WERI-Rb-1 (cell line): ENCODE measurements around the gene M1AP.
A peak's percentile ranks its signal among the peaks of the same experiment; 100 is the strongest.

ENCODE experiments used
- DNase-seq: peaks from one replicate; pipeline ENCODE4 v3.0.0-alpha.2; 2020
- H3K27ac ChIP-seq: fragments of 250-450 bp; sonication (Bioruptor Pico); 2 replicates; pipeline ENCODE4 v1.5.1; 2020; ENCODE audit warnings: mild to moderate bottlenecking, moderate library complexity
- H3K27me3 ChIP-seq: fragments of 250-450 bp; sonication (Bioruptor Pico); 2 replicates; pipeline ENCODE4 v1.5.1; 2021; ENCODE audit warnings: mild to moderate bottlenecking, low read depth, moderate library complexity; ENCODE audit not compliant: insufficient read depth, severe bottlenecking
- H3K36me3 ChIP-seq: fragments of 250-450 bp; sonication (Bioruptor Pico); 2 replicates; pipeline ENCODE4 v1.5.1; 2020; ENCODE audit warnings: mild to moderate bottlenecking, moderate library complexity
- H3K4me3 ChIP-seq: 2 replicates; pipeline ENCODE4 v1.5.1; 2011; ENCODE audit warnings: low read depth, mild to moderate bottlenecking, control low read depth, low read length
- H3K9me3 ChIP-seq: fragments of 250-450 bp; sonication (Bioruptor Pico); 2 replicates; pipeline ENCODE4 v1.5.1; 2021; ENCODE audit warnings: mild to moderate bottlenecking, moderate library complexity; ENCODE audit not compliant: severe bottlenecking
- CTCF ChIP-seq: IDR thresholded peaks from 2 replicates; pipeline ENCODE4 v1.5.1; 2011; ENCODE audit warnings: low read depth, mild to moderate bottlenecking, control low read depth, inconsistent platforms, low read length

M1AP gene

GRCh38 chr2:74693213-74693612 is 45.1 kb upstream of the M1AP start:
- TF ChIP-seq CTCF: no peak
- H3K27ac ChIP-seq: no peak overlapping the region

GRCh38 chr2:74691929-74692328 is 43.8 kb upstream of the M1AP start:
- Histone ChIP-seq H3K27ac (no peak overlapping the region), H3K9me3 (no peaks in the 10 kb centered on the region), H3K27me3 (no peaks in the 10 kb centered on the region), H3K4me3 (no peak overlapping the region), H3K36me3 (no peaks in the 10 kb centered on the region)
- DNase-seq: no peak
- TF ChIP-seq CTCF: no peak

More at GRCh38 chr2:74693213-74693612, 45.1 kb upstream of the M1AP start:
- H3K9me3 ChIP-seq: no peaks in the 10 kb centered on the region
- no peak for DNase-seq
- no peaks in the 10 kb centered on the region for H3K36me3 ChIP-seq
- H3K27me3 ChIP-seq: no peaks in the 10 kb centered on the region
- no peak overlapping the region for H3K4me3 ChIP-seq

- Histone ChIP-seq H3K27me3 (no peaks in the 10 kb centered on the region), H3K27ac (no peak overlapping the region), H3K9me3 (no peaks in the 10 kb centered on the region), H3K4me3 (no peak overlapping the region), H3K36me3 (no peaks in the 10 kb centered on the region)
- DNase-seq: peak; percentile 56
- peak; percentile 89 for TF ChIP-seq CTCF
Observed at GRCh38 chr2:74690571-74690970, 42.4 kb upstream of the M1AP start.

- no peak for DNase-seq
- no peak overlapping the region for H3K27ac ChIP-seq
- TF ChIP-seq CTCF: no peak
- no peaks in the 10 kb centered on the region for H3K27me3 ChIP-seq
- H3K9me3 ChIP-seq: no peaks in the 10 kb centered on the region
- no peaks in the 10 kb centered on the region for H3K36me3 ChIP-seq
- no peak overlapping the region for H3K4me3 ChIP-seq
Observed at GRCh38 chr2:74689671-74690070, 41.5 kb upstream of the M1AP start.

- Histone ChIP-seq H3K27ac (no peak overlapping the region), H3K27me3 (no peaks in the 10 kb centered on the region), H3K9me3 (no peaks in the 10 kb centered on the region), H3K36me3 (no peaks in the 10 kb centered on the region), H3K4me3 (no peak overlapping the region)
- TF ChIP-seq CTCF: no peak
- DNase-seq: no peak
Observed at GRCh38 chr2:74688881-74689280, 40.8 kb upstream of the M1AP start.

DNA sequence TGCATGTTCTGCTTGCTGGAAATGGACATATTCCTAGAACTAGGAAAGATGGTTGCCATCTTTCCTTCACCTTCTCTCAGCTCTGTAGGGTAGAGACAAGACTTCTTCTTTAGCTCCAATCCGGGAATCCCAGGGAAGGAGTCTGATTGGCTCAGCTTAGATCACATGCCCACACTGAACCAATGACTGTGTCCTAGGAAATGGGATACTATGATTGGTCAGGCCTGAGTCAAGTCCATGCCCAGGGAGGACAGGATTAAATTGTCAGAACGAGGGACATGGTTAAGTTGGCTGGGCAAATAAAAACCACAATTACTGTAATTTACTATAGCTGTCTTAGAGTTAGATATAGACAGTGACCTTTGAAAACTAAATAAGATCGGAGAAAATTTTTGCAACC is 37.3 kb upstream of the M1AP start:
- Histone ChIP-seq H3K36me3 (no peaks in the 10 kb centered on the region), H3K9me3 (no peaks in the 10 kb centered on the region), H3K27me3 (no peaks in the 10 kb centered on the region), H3K4me3 (no peak overlapping the region), H3K27ac (no peak overlapping the region)
- no peak for TF ChIP-seq CTCF
- no peak for DNase-seq
